B cell (primary cell): ENCODE measurements around the gene AKAP6. TPM values are rescaled to one million over a fixed set of nuclear protein-coding genes. Genes with fewer than 3 reads are reported as not detected.

ENCODE experiments used
- ATAC-seq: fragments of 200-7000 bp; cut with Tn5 transposase; one replicate; pipeline ENCODE4 v1.10.0; 2021; ENCODE audit warnings: low read depth, mild to moderate bottlenecking, moderate number of reproducible peaks, moderate library complexity
- CTCF ChIA-PET: fragments of 350-600 bp; sonication (Branson Sonifier 250); formaldehyde crosslinking; loops from one replicate; lab custom pipeline; 2021; ENCODE audit warnings: antibody characterized with exemption, inconsistent platforms; lab: Charles Lee
- POLR2A ChIA-PET: fragments of 350-600 bp; sonication (Branson Sonifier 250); formaldehyde crosslinking; loops from one replicate; lab custom pipeline; 2021; ENCODE audit warnings: antibody characterized with exemption; lab: Charles Lee
- DNase-seq: peaks from one replicate; pipeline ENCODE4 v3.0.0; 2013
- H2AFZ ChIP-seq: 2 replicates; pipeline ENCODE4 v1.6.1; 2012; ENCODE audit warnings: mild to moderate bottlenecking, low read depth, low read length; ENCODE audit not compliant: insufficient read depth, poor library complexity, severe bottlenecking
- H3K27ac ChIP-seq, 2 donors: 1 replicate in 1 of 2; 2 replicates in 1 of 2; pipeline ENCODE4 v1.5.1; 2012 to 2013; ENCODE audit warnings: low read length in 2 of 2, mild to moderate bottlenecking in 2 of 2, moderate library complexity in 1 of 2
- H3K27me3 ChIP-seq, 4 experiments: fragments of 200-600 bp in 1 of 4; sonication (generic) in 1 of 4; replicated peaks in 1 of 4; 1 replicate in 2 of 4; 2 replicates in 2 of 4; pipeline versions ENCODE4 v1.6.1 to v1.7.0; 2013 to 2016; ENCODE audit warnings: low read length in 3 of 4, mild to moderate bottlenecking in 2 of 4, mixed read lengths in 1 of 4, moderate library complexity in 1 of 4; ENCODE audit not compliant: insufficient read depth in 4 of 4, control insufficient read depth in 3 of 4; ENCODE audit errors: control extremely low read depth in 1 of 4
- H3K36me3 ChIP-seq, 2 experiments: replicated peaks in 1 of 2; 1 replicate in 1 of 2; 2 replicates in 1 of 2; pipeline versions ENCODE4 v1.6.1 to v1.7.1; 2013; ENCODE audit warnings: low read length in 1 of 2; ENCODE audit not compliant: insufficient read depth in 2 of 2, control insufficient read depth in 1 of 2; ENCODE audit errors: control extremely low read depth in 1 of 2, extremely low read depth in 1 of 2
- H3K4me1 ChIP-seq, 2 donors: fragments of 200-600 bp in 1 of 2; sonication (generic) in 1 of 2; 1 replicate in 1 of 2; 2 replicates in 1 of 2; pipeline versions ENCODE4 v1.5.1 to v1.6.1; 2013 to 2017; ENCODE audit warnings: low read length in 2 of 2; ENCODE audit not compliant: control insufficient read depth in 2 of 2, insufficient read depth in 2 of 2
- H3K4me2 ChIP-seq: replicated peaks from 2 replicates; pipeline ENCODE3; 2012; ENCODE audit warnings: mild to moderate bottlenecking, low read depth, low read length; ENCODE audit not compliant: poor library complexity, severe bottlenecking
- H3K4me3 ChIP-seq, 5 experiments: fragments of 200-600 bp in 1 of 5; sonication (generic) in 1 of 5; 1 replicate in 3 of 5; 2 replicates in 2 of 5; pipeline versions ENCODE4 v1.5.1 to v1.7.0; 2011 to 2016; ENCODE audit warnings: low read length in 4 of 5, mild to moderate bottlenecking in 4 of 5, low read depth in 2 of 5, control low read depth in 1 of 5, moderate library complexity in 1 of 5; ENCODE audit not compliant: insufficient read depth in 1 of 5; ENCODE audit errors: control extremely low read depth in 1 of 5, extremely low read depth in 1 of 5
- H3K79me2 ChIP-seq: fragments of 200-600 bp; sonication (generic); one replicate; pipeline ENCODE4 v1.6.0; 2016; ENCODE audit warnings: low read length; ENCODE audit not compliant: control insufficient read depth, insufficient read depth
- H3K9ac ChIP-seq: fragments of 200-600 bp; sonication (generic); 2 replicates; pipeline ENCODE4 v1.6.1; 2017; ENCODE audit warnings: mild to moderate bottlenecking, low read length, moderate library complexity
- H3K9me3 ChIP-seq, 3 donors: one replicate each; pipeline versions ENCODE4 v1.6.1 to v1.7.1; 2013; ENCODE audit warnings: low read length in 2 of 3; ENCODE audit not compliant: control insufficient read depth in 2 of 3, insufficient read depth in 1 of 3; ENCODE audit errors: control extremely low read depth in 1 of 3
- H4K20me1 ChIP-seq: 2 replicates; pipeline ENCODE4 v1.6.0; 2012; ENCODE audit warnings: mild to moderate bottlenecking, low read length; ENCODE audit not compliant: insufficient read depth, control insufficient read depth, poor library complexity, severe bottlenecking
- H3K27ac Mint-ChIP-seq: one replicate; pipeline ENCODE4 v1.8.0; 2021; ENCODE audit warnings: mixed read lengths
- H3K27me3 Mint-ChIP-seq: one replicate; pipeline ENCODE4 v1.8.0; 2021; ENCODE audit warnings: mixed read lengths
- H3K4me1 Mint-ChIP-seq: one replicate; pipeline ENCODE4 v1.8.0; 2021; ENCODE audit warnings: mixed read lengths
- H3K4me3 Mint-ChIP-seq: one replicate; pipeline ENCODE4 v1.8.0; 2021; ENCODE audit warnings: mixed read lengths
- H3K9me3 Mint-ChIP-seq: one replicate; pipeline ENCODE4 v1.8.0; 2022; ENCODE audit warnings: mixed read lengths; ENCODE audit not compliant: insufficient read depth
- CTCF ChIP-seq: fragments of 200-600 bp; IDR thresholded peaks from one replicate; pipeline ENCODE4 v1.8.0; 2022; ENCODE audit warnings: antibody characterized with exemption, mild to moderate bottlenecking
- EZH2 ChIP-seq: IDR thresholded peaks from 2 replicates; pipeline ENCODE4 v1.6.1; 2012; ENCODE audit warnings: borderline replicate concordance, low read depth, mild to moderate bottlenecking, moderate library complexity, low read length; ENCODE audit not compliant: insufficient read depth, poor library complexity, severe bottlenecking
- whole genome bisulfite sequencing: methylation state at CpG from one replicate; pipeline ENCODE4 v1.1.5; 2013; ENCODE audit warnings: missing lambda C conversion rate; ENCODE audit not compliant: insufficient coverage; 5-methylcytosine and 5-hydroxymethylcytosine counted together
- intact Hi-C: fragments of 100-400 bp; cut with micrococcal nuclease; formaldehyde crosslinking; loops from one replicate; pipeline ENCODE4 v1.10.0; 2022
- polyA plus RNA-seq: library from polyadenylated mRNA; depleted of rRNA; stranded (reverse); fragments of >200 nt; gene quantifications from 2 replicates; pipeline ENCODE4 v1.2.3, GENCODE V29; 2012
- total RNA-seq, 2 donors: library from RNA; stranded (reverse); fragments of 120-200 nt in 1 of 2; gene quantifications; 1 replicate in 1 of 2; 2 replicates in 1 of 2; pipeline versions ENCODE4 v1.2.3 to v1.2.4, GENCODE V29; 2013 to 2022

The AKAP6 gene
- total and polyA plus RNA-seq, 2 donors (not counting 1 experiment from before 2014, with no cell fraction given): 1.4 to 2.8 TPM

- Histone ChIP-seq H3K9me3 (no peaks in the 10 kb centered on the region), H3K4me1 (no peaks in the 10 kb centered on the region), H3K27me3 (no peaks in the 10 kb centered on the region), H3K4me3 (no peak overlapping the region), H3K4me2 (no peak overlapping the region), H3K36me3 (no peaks in the 10 kb centered on the region), H3K27ac (no peak overlapping the region), H3K79me2 (no peaks in the 10 kb centered on the region), H2AFZ (no peak overlapping the region), H3K9ac (no peak overlapping the region), H4K20me1 (no peaks in the 10 kb centered on the region)
- no peaks in the 10 kb centered on the region for H3K4me1 Mint-ChIP-seq
- intact Hi-C loops: no loop called here
- H3K4me3 Mint-ChIP-seq: no peak overlapping the region
- ChIA-PET POLR2A (no interaction called here), CTCF (no interaction called here)
- WGBS: no CpG with 5 or more reads among the region's 1 CpG
- no peak for TF ChIP-seq CTCF
- H3K27me3 Mint-ChIP-seq: no peaks in the 10 kb centered on the region
- ATAC-seq (no peak), DNase-seq (no peak)
- no peaks in the 10 kb centered on the region for H3K9me3 Mint-ChIP-seq
- no peak overlapping the region for H3K27ac Mint-ChIP-seq
Measured at GRCh38 chr14:32814721-32815120, 485.6 kb downstream of the AKAP6 start.

- no peaks in the 10 kb centered on the region for H4K20me1 ChIP-seq
- H3K9me3 Mint-ChIP-seq: no peaks in the 10 kb centered on the region
- no peaks in the 10 kb centered on the region for H3K4me1 Mint-ChIP-seq
- no peak overlapping the region for H3K4me3 Mint-ChIP-seq
- H3K9me3 ChIP-seq: no peaks in the 10 kb centered on the region
- H2AFZ ChIP-seq: no peak overlapping the region
- DNase-seq (no peak), ATAC-seq (no peak)
- H3K4me3 ChIP-seq: no peak overlapping the region
- TF ChIP-seq CTCF (no peak), EZH2 (no peak)
- H3K4me2 ChIP-seq: no peak overlapping the region
- H3K27me3 Mint-ChIP-seq: no peaks in the 10 kb centered on the region
- no peak overlapping the region for H3K27ac ChIP-seq
- H3K27me3 ChIP-seq: no peaks in the 10 kb centered on the region
- no peaks in the 10 kb centered on the region for H3K79me2 ChIP-seq
- H3K9ac ChIP-seq: no peak overlapping the region
- CTCF ChIA-PET: no interaction called here
- intact Hi-C loops: no loop called here
- POLR2A ChIA-PET: no interaction called here
- no peak overlapping the region for H3K27ac Mint-ChIP-seq
- H3K36me3 ChIP-seq: no peaks in the 10 kb centered on the region
- H3K4me1 ChIP-seq: no peaks in the 10 kb centered on the region
Measured at GRCh38 chr14:32816588-32816987, 487.5 kb downstream of the AKAP6 start.
